ENCODE data around the gene GOLGA8B. TPM values are rescaled to one million over a fixed set of nuclear protein-coding genes. Genes with fewer than 3 reads are reported as not detected.
"Not testable (repeated sequence)": the region's sequence is repeated elsewhere in the genome, so short reads cannot be mapped to it uniquely, and the experiment has no call there.

GOLGA8B gene
- polyA plus RNA-seq, 3 donors = 0.37 to 11.5 TPM; not detected in 1

GRCh38 chr15:34581043-34581365 lies 2.4 kb downstream of the GOLGA8B start:
- 100% methylated on average over 3 of the region's 9 CpGs for WGBS (ENCODE audit: insufficient coverage)

DNA sequence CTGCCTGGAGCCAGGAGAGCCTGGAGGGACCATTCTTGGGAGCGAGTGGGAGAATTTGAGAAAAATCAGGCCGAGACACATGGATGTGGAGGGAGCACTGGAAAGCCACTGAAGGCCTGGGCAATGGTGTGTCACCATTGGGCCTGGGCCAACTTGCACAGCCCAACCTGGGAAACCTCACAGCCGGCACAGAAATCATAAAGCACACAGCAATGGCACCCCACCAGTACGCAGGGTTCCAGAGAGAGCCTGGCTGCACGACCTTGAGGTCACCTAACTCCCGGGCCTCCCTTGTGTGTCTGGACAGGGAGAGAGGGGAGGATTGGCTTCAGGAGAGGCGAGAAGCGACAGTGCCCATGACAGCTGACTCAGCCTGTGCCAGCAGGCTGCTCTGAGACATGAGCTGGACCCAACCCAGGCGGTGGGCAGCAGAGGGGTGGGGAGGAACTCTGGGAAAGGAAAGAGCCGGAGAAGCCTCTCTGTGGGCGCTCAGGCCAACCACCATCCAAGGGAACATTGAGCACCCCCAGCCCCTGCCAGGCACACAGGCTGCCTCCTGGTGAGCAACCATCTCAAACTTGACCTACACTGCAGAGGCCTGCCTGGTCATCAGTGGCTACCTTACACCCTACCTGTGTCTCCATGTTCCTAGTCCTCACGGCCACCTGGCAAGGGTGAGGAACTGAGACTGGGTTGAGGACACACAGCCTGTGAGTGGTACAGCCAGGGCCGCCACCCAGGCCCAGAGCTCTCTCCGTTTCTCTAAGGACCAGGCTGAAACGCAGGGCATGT lies 3.0 kb downstream of the GOLGA8B start:
- not testable (repeated sequence) for H3K36me3 Mint-ChIP-seq; H3K9me3 Mint-ChIP-seq; H3K9ac ChIP-seq (ENCODE audit: insufficient read depth, low read length, poor library complexity, severe bottlenecking); H3K27ac ChIP-seq (ENCODE audit: low read depth in 1 of 2, low read length in 2 of 2); H3K79me2 ChIP-seq (ENCODE audit: insufficient read depth, low read length); DNase-seq; H3K36me3 ChIP-seq (replicated peaks in 1 of 2; ENCODE audit: control insufficient read depth in 1 of 2, insufficient read depth in 2 of 2, low read length in 2 of 2); H3K4me2 ChIP-seq (replicated peaks; ENCODE audit: extremely low read depth, low read length, poor library complexity, severe bottlenecking); H3K27ac Mint-ChIP-seq; H3K4me3 Mint-ChIP-seq; H3K4me3 ChIP-seq (replicated peaks in 1 of 3; ENCODE audit: low read depth in 2 of 3, low read length in 3 of 3); H2AFZ ChIP-seq (ENCODE audit: insufficient read depth, low read depth, low read length, poor library complexity, severe bottlenecking); H4K20me1 ChIP-seq (ENCODE audit: insufficient read depth, low read length); H3K9me3 ChIP-seq (replicated peaks in 1 of 2; ENCODE audit: control insufficient read depth in 1 of 2, insufficient read depth in 1 of 2, low read length in 2 of 2)
- Mint-ChIP-seq H3K4me1 (peaks cover 18% of the 10 kb centered on the region), H3K27me3 (ENCODE audit: low read depth in 3 of 3) (peaks cover 29 to 43% (median 38%) of the 10 kb centered on the region in 3 donors)
- WGBS (ENCODE audit: insufficient coverage) = 96% methylated on average over 4 of the region's 15 CpGs
- peaks cover 15 to 35% of the 10 kb centered on the region in 2 donors for H3K27me3 ChIP-seq (ENCODE audit: control insufficient read depth in 2 of 2, insufficient read depth in 2 of 2, low read length in 2 of 2)
- intact Hi-C loops (cut with micrococcal nuclease) = loop anchor here in 1 of 2 donors (10.0 kb wide), 2 partner anchors 216 to 516 kb away; partner anchors contain the start of gene LPCAT4
- peaks cover 13 to 20% of the 10 kb centered on the region in 2 donors for H3K4me1 ChIP-seq (ENCODE audit: control insufficient read depth in 1 of 2, insufficient read depth in 2 of 2, low read length in 2 of 2)

More at GRCh38 chr15:34581043-34581365, 2.4 kb downstream of the GOLGA8B start:
- Histone ChIP-seq H3K79me2 (ENCODE audit: insufficient read depth, low read length) (no peaks in the 10 kb centered on the region), H3K9me3 (replicated peaks in 1 of 2; ENCODE audit: control insufficient read depth in 1 of 2, insufficient read depth in 1 of 2, low read length in 2 of 2) (no peaks in the 10 kb centered on the region), H3K4me3 (replicated peaks in 1 of 3; ENCODE audit: low read depth in 2 of 3, low read length in 3 of 3) (no peak overlapping the region), H2AFZ (ENCODE audit: insufficient read depth, low read depth, low read length, poor library complexity, severe bottlenecking) (no peak overlapping the region), H4K20me1 (ENCODE audit: insufficient read depth, low read length) (no peaks in the 10 kb centered on the region), H3K27ac (ENCODE audit: low read depth in 1 of 2, low read length in 2 of 2) (no peak overlapping the region), H3K4me2 (replicated peaks; ENCODE audit: extremely low read depth, low read length, poor library complexity, severe bottlenecking) (no peak overlapping the region), H3K27me3 (ENCODE audit: control insufficient read depth in 2 of 2, insufficient read depth in 2 of 2, low read length in 2 of 2) (peaks cover 15 to 35% of the 10 kb centered on the region in 2 donors), H3K36me3 (replicated peaks in 1 of 2; ENCODE audit: control insufficient read depth in 1 of 2, insufficient read depth in 2 of 2, low read length in 2 of 2) (no peaks in the 10 kb centered on the region), H3K4me1 (ENCODE audit: control insufficient read depth in 1 of 2, insufficient read depth in 2 of 2, low read length in 2 of 2) (peaks cover 13 to 20% of the 10 kb centered on the region in 2 donors), H3K9ac (ENCODE audit: insufficient read depth, low read length, poor library complexity, severe bottlenecking) (no peak overlapping the region)
- no peaks in the 10 kb centered on the region for H3K36me3 Mint-ChIP-seq
- peaks cover 18% of the 10 kb centered on the region for H3K4me1 Mint-ChIP-seq
- peak overlapping the region in 1 of 2 donors; percentile 63 for H3K4me3 Mint-ChIP-seq
- intact Hi-C loops (cut with micrococcal nuclease) = loop anchor here in 1 of 2 donors (10.0 kb wide), 2 partner anchors 216 to 516 kb away; partner anchors contain the start of gene LPCAT4
- peaks cover 31 to 47% (median 41%) of the 10 kb centered on the region in 3 donors for H3K27me3 Mint-ChIP-seq (ENCODE audit: low read depth in 3 of 3)
- H3K9me3 Mint-ChIP-seq = peaks cover 0 to 5% (median 0%) of the 10 kb centered on the region in 7 donors
- no peak for DNase-seq
- TF ChIP-seq CTCF (IDR thresholded peaks at IDR 0.05) = no peak
- H3K27ac Mint-ChIP-seq = no peak overlapping the region

All from CD14-positive monocyte (primary cell).